NCI-H510A (cell line): ENCODE results near the gene ADAMTS7.
A peak's percentile ranks its signal among the peaks of the same experiment; 100 is the strongest.
"Not testable (repeated sequence)": the region's sequence is repeated elsewhere in the genome, so short reads cannot be mapped to it uniquely, and the experiment has no call there.

ENCODE experiments used
- DNase-seq: peaks from one replicate; lab custom pipeline; 2025; lab: John Stamatoyannopoulos, UW

The ADAMTS7 gene

DNA sequence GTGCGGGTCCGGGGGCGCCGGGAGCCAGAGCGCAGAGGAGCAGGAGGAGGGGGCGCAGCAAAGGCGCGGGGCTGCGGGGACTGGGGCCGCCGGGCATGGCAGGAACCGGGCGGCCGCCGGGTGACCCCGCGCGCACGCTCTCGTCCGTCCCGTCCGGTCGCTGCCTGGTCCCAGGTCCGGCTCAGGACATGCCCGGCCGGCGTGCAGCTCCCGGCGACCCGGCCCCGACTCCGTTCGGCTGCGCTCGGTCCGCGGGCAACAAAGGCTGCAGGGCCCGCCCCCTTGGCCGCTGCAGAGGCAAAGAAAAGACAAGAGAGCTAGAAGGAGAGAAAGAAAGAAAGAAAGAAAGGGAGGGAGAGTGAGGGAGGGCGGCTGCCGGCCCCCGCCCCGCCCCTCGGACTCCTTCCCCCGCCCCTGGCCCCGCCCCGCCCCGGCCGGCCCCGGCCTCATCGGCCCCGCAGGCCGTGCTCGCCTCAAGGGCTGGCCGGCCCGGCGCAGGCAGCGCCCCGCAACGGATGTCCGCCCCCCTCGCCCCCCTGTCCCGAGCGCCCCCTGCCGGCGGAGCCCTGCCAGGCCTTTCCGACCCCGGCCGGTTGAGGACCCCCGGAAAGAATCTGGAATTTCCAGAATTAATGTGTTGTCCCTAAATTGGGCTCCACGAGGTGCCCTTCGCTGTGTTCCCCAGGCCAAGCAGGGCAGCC is at the start of gene ADAMTS7:
Gene ADAMTS7 (minus strand): TSS at position 341 of the 701 bp plus-strand sequence. CDS start 244 bp downstream, at position 97.
- peak; percentile 16 for DNase-seq

DNA sequence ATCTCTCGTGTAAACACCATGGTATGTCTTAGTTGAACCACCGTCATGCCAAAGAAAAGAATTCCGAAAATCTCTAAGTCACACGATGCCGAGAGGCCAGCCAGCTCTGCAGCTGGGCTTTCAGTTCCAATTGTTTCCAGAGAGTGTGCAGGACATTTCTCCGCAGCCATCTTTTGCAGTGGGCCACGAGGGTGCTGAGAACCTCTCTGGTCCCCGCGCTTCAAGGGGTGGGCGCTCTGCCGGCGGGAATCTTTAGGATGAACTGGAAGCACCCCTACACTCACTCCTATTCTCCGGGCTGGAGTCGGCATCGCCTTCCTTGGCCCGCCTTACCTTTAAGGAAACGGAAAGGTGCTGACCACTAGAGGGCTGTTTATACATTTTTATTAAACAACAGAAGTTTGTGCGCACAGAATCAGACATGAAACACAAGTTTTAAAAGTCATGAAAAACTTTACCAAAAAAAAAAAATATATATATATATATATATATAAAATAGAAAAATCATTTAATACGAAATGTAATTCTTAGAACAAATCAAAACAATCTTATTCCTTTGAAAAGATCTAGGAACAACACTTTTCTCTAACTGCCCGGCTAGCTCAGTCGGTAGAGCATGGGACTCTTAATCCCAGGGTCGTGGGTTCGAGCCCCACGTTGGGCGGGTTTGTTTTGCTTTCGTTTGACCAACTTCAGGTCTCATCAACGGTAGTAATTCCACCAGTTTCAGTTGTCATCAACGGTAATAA is 48.9 kb upstream of the ADAMTS7 start:
- DNase-seq, result peak; percentile 9

DNA sequence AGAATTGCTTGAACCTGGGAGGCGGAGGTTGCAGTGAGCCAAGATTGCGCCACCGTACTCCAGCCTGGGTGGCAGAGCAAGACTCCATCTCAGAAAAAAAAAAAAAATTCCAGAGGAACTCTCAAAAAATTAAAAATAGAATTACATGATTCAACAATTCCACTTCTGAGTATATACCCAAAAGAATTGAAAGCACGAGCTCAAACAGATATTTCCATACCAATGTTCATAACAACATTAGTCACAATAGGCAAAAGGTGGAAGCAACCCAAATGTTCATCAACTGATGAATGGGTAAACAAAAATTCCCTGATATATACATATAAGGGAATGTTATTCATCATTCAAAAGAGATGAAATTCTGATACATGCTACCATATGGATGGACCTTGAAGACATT is 44.5 kb upstream of the ADAMTS7 start:
- DNase-seq, result no peak

GRCh38 chr15:78854833-78855372 is 43.6 kb upstream of the ADAMTS7 start:
- DNase-seq, result no peak

GRCh38 chr15:78853500-78853899 is 42.2 kb upstream of the ADAMTS7 start:
- no peak for DNase-seq

DNA sequence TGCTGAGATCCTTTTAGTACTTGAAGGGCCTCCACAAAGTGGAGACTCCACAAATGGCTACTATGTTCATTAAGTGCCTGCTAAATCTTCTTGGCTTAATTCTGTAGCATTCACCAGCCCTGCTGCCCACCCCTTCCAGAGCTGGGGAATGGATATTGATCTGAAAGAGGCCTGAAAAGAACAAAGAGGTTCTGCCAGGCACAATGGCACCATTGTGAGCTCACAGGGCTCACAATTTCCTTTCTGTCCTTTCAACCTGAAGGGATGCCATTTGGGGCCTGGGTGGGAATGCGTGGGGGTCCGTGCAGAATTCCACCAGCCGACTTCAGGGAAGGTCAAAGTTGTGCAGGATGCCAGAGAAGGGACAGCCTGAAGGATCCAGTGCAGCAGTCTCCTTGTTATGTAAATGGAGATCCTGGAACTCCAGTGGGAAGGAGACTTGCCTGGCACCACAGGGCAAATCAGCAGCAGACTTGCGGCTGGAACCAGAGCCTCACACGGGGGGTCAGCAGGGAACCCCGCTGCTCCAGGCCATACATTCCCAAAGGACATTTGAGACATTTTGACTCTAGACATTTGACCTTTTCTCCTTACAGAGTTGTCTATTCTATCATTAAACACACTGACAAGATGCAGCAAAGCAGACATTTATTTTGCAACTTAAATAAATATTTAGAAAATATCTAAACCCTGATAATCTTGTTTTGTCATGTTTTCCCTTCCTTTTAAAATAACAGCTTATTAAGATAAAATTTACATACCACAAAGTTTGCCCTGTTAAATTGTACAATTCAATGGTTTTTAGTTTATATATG is 39.9 kb upstream of the ADAMTS7 start:
- no peak for DNase-seq

DNA sequence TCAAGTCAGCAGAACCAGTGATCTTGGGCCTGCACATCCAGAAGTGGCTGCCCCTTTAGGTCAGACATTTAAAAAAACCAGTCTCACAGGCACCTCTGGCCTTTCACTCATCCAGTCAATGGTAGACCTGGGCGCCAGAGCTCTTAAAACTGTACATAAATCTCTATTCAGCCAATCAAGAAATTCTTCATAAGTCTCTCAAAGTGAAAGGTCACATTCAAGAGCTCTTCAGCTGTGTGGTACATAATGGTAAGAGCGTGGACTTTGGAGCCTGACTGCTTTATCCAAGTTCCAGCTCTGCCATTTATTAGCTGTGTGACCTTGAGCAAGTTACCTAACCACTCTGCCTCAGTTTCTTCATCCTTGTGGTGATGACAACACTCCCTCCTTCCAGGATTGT is 39.1 kb upstream of the ADAMTS7 start:
- DNase-seq, result no peak

GRCh38 chr15:78847387-78847906 is 36.2 kb upstream of the ADAMTS7 start:
- not testable (repeated sequence) for DNase-seq

DNA sequence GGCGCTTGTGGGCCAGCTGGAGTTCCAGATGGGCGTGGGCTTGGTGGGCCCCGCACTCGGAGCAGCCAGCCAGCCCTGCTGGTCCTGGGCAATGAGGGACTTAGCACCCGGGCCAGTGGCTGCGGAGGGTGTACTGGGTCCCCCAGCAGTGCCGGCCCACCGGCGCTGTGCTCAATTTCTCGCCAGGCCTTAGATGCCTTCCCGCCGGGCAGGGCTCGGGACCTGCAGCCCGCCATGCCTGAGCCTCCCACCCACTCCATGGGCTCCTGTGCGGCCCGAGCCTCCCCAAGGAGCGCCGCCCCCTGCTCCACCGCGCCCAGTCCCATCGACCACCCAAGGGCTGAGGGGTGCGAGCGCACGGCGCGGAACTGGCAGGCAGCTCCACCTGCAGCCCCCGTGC is 35.6 kb upstream of the ADAMTS7 start:
- DNase-seq, result not testable (repeated sequence)

GRCh38 chr15:78842519-78842918 is 31.3 kb upstream of the ADAMTS7 start:
- DNase-seq, result no peak

- no peak for DNase-seq
Measured at GRCh38 chr15:78841891-78842290, 30.6 kb upstream of the ADAMTS7 start.

- no peak for DNase-seq
Measured at GRCh38 chr15:78841376-78841706, 30.1 kb upstream of the ADAMTS7 start.

- no peak for DNase-seq
Measured at GRCh38 chr15:78840661-78841375, 29.6 kb upstream of the ADAMTS7 start.

DNA sequence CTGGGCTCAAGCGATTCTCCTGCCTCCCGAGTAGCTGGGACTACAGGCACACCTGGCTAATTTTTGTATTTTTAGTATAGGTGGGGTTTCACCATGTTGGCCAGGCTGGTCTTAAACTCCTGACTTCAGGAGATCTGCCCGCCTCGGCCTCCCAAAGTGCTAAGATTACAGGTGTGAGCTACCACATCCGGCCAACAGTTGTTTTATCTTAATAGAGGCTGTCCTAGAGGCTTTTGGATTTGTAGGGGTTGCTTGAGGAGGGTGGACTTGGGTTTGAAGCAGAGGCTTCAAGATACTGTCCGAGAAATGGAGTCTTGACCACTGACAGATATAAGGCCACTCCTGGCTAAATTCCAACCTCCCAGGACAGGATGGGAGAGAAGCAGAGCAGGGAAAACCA is 27.9 kb upstream of the ADAMTS7 start:
- not testable (repeated sequence) for DNase-seq

DNA sequence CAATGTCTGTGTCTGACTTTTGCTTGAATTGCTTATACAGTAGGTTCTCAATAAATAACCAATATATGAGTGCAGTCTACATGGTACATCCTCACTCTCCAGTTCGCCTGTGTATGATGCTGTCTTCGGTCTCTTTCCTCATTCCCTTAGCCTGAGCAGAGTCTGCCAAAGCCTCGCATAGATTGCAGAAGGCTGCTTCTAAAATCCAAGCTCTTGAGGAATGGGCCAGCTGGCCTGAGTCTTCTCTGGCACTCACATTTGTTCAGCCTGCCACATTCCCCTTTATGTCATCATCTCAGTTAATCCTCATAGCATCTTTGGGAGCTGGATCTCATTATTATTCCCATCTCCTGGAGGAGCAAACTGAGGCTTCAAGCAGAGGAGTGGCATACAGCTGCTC is 27.2 kb upstream of the ADAMTS7 start:
- DNase-seq, result no peak

DNA sequence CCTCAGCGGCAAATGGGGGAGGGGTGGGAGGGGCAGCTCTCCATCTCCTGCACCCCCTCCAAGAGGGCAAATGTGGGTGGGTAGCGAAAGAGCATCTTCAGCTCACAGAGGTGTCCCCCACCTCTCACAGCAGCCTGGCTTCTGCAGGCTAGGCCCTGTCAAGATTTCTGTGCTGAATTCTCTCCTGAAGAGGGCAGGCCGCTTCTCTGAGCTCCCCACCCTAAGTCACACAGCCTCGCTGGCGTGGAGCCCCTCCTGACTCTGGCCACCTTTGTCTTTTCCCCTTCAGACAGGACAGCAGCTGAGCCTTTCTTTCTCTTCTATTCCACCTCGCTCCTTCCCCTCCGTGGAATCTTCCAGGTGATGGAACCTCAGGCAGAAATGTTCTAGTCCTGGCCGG is 26.3 kb upstream of the ADAMTS7 start:
- DNase-seq, result no peak

- DNase-seq, result no peak
Measured at GRCh38 chr15:78837131-78837530, 25.9 kb upstream of the ADAMTS7 start.

GRCh38 chr15:78836333-78836732 is 25.1 kb upstream of the ADAMTS7 start:
- DNase-seq, result no peak

DNA sequence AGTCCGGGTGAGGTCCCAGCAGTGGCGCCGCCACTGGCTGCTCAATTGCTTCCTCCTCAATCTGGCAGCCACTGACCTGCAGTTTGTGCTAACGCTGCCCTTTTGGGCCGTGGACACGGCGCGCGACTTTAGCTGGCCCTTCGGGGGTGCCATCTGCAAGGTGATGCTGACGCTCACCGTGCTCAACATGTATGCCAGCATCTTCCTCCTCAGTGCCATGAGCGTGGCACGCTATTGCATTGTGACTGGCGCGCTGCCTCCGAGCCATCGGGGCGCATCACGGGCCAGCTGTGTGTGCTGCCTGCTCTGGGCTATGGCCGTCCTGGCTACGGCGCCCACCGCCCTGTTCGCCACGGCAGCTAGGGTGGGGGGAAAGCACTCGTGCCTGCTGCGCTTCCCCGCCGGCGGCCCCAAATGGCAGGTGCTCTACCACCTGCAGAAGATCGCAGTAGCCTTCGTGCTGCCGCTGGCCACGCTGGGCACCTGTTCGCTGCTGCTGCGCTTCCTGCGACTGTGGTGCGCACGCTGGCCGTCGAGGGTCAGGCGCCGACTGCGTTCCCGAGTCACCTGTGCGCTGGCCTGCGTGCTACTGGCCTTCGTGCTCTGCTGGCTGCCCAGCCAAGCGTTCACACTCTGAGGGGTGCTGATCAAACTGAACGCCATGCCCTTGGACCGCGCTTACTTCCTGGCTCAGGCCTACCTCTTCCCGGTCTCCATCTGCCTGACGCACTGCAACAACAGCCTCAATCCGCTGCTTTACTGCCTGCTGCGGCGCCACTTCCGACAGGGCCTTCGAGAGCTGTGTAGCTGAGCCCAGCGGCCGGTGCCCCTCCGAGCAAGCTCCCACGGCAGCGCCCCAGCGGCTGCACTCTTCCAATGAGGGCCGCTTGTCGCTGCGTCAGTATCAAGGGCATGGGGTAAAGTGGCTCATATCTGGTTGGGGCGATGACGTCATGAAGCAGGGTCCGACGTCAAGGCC is 20.3 kb upstream of the ADAMTS7 start:
- no peak for DNase-seq

- no peak for DNase-seq
Measured at GRCh38 chr15:78830514-78831228, 19.4 kb upstream of the ADAMTS7 start.
